Activated naive CD4-positive, alpha-beta T cell treated with anti-CD3 and anti-CD28 coated beads for 36 hours (primary cell): ENCODE results near the gene ELAC1. TPM values are rescaled to one million over a fixed set of nuclear protein-coding genes. Genes with fewer than 3 reads are reported as not detected.

Source experiments
- CTCF ChIA-PET: fragments of 350-600 bp; sonication (Branson Sonifier 250); formaldehyde crosslinking; loops from one replicate; lab custom pipeline; 2021; ENCODE audit warnings: antibody characterized with exemption; lab: Charles Lee
- DNase-seq: peaks from one replicate; pipeline ENCODE4 v3.0.0-alpha.2; 2020
- H3K27ac Mint-ChIP-seq: one replicate; pipeline ENCODE4 v1.8.0; 2021; ENCODE audit warnings: mild to moderate bottlenecking, mixed read lengths
- H3K27me3 Mint-ChIP-seq: one replicate; pipeline ENCODE4 v1.8.0; 2021; ENCODE audit warnings: low read depth, mixed read lengths
- H3K36me3 Mint-ChIP-seq: one replicate; pipeline ENCODE4 v1.8.0; 2021; ENCODE audit warnings: low read depth, mixed read lengths
- H3K4me1 Mint-ChIP-seq: one replicate; pipeline ENCODE4 v1.8.0; 2021; ENCODE audit warnings: low read depth, mixed read lengths
- H3K4me3 Mint-ChIP-seq: one replicate; pipeline ENCODE4 v1.8.0; 2021; ENCODE audit warnings: mild to moderate bottlenecking, moderate library complexity, mixed read lengths
- H3K9me3 Mint-ChIP-seq: one replicate; pipeline ENCODE4 v1.8.0; 2021; ENCODE audit warnings: mixed read lengths
- intact Hi-C: fragments of 100-400 bp; cut with micrococcal nuclease; formaldehyde crosslinking; loops from one replicate; pipeline ENCODE4 v1.15.1; 2023
- total RNA-seq, 2 experiments: library from RNA; stranded (reverse); gene quantifications; one replicate each; pipeline ENCODE4 v1.2.3, GENCODE V29; 2021

ELAC1 gene
- total RNA-seq, 2 experiments from 2014 or later, result 2.7 to 4.0 TPM

DNA sequence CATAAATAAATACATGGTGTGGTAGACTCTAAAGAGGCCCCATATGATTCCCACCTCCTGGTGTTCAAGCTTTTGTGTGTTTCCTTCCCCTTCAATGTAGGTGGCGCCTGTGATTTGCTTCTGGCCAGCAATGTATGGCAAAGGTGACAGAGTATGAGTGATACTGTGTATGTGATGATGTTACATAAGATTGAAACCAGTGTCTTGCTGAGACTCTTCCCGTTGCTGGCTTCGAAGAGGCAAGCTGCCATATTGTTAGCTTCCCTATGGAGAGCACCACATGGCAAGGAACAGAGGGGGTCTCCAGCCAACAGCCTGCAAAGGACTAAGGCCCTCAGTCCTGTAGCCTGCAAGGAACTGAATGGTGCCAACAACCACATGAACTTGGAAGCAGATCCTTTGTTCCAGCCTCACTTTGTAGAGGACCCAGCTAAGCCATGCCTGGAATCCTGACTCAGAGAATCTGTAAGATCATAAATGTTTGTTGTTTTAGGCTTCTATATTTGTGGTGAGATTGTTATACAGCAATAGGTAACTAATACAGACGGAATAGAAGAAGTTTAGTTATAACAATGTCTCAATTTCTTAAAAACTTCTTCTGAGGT lies 60.5 kb downstream of the ELAC1 start:
- CTCF ChIA-PET, result interaction anchor here (1.0 to 5.1 kb wide), 3 partner anchors 8 to 61 kb away, joined by 3 to 26 read pairs (median 3); no protein-coding TSS in a partner anchor
- intact Hi-C loops, result no loop called here
- peak; percentile 52 for DNase-seq

DNA sequence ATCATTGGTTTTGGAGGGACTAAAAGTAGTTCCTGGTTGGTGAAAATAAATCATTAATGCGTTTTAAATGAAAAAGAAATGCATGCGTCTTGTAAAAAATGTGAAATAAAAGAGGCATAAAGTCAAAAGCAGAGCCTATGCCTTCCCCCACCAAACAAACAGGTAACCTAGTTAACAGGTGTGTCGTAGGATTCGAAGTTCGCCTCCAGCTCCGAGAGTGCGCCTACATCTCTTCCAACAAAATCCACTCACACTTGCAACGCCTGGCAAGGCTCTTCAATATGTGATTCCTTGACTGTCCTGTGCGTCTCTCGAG lies 61.5 kb downstream of the ELAC1 start:
- no peak for DNase-seq
- peak overlapping the region; percentile 97 for H3K27ac Mint-ChIP-seq
- H3K27me3 Mint-ChIP-seq, result no peaks in the 10 kb centered on the region
- intact Hi-C loops, result no loop called here
- no peaks in the 10 kb centered on the region for H3K9me3 Mint-ChIP-seq
- H3K4me1 Mint-ChIP-seq, result peaks cover 40% of the 10 kb centered on the region
- H3K36me3 Mint-ChIP-seq, result peaks cover 11% of the 10 kb centered on the region
- peak overlapping the region; percentile 96 for H3K4me3 Mint-ChIP-seq
- CTCF ChIA-PET, result interaction anchor here (0.6 to 5.1 kb wide), 6 partner anchors 8 to 210 kb away, joined by 3 to 26 read pairs (median 4); partner anchors contain the start of gene MRO

More for the DNA sequence above, 60.5 kb downstream of the ELAC1 start:
- Mint-ChIP-seq H3K4me1 (peaks cover 30% of the 10 kb centered on the region), H3K9me3 (peaks cover 4% of the 10 kb centered on the region), H3K36me3 (peaks cover 11% of the 10 kb centered on the region), H3K4me3 (peak overlapping the region; percentile 45), H3K27me3 (no peaks in the 10 kb centered on the region), H3K27ac (no peak overlapping the region)

DNA sequence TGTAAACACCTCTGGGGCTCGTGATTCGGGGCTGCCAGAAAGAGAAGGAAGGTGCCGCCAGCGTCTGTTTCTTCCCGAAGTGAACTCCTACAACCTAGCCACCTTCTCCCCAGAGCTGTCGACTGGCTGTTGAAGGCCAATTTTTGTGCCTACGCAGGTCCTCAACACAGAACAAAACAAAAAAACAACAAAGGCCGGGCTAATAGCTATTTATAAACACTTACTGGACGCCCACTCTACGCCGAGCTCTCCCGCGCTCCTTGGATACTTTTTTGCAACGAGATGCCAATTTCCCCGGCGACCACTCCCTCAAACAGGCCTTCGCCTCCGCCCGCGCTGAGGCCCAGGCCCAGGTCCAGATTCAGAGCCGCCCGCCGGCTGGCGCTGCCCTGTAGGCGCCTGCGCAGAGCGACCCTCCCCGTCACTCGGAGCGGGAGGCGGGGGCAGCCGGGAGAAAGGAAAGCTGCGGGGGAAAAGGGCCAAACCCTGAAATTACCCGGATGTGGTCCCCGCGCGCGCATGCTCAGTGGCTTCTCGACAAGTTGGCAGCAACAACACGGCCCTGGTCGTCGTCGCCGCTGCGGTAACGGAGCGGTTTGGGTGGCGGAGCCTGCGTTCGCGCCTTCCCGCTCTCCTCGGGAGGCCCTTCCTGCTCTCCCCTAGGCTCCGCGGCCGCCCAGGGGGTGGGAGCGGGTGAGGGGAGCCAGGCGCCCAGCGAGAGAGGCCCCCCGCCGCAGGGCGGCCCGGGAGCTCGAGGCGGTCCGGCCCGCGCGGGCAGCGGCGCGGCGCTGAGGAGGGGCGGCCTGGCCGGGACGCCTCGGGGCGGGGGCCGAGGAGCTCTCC lies 62.1 kb downstream of the ELAC1 start, which contains the start of gene SMAD4:
SMAD4 (plus strand) TSS at position 520 of the 843 bp plus-strand sequence. CDS start 16,834 bp downstream, outside the sequence.
- CTCF ChIA-PET, result interaction anchor here (0.6 to 5.1 kb wide), 6 partner anchors 8 to 210 kb away, joined by 3 to 26 read pairs (median 4); partner anchors contain the start of genes ELAC1 and MRO
- intact Hi-C loops, result loop anchor here (1.0 kb wide), 8 partner anchors 21 to 167 kb away; partner anchors contain the start of genes ME2 and MEX3C
- Mint-ChIP-seq H3K4me3 (peak within 1 kb of the TSS; percentile 98), H3K27me3 (no peaks in the 10 kb centered on the region), H3K27ac (peak within 1 kb of the TSS; percentile 97), H3K9me3 (no peaks in the 10 kb centered on the region), H3K4me1 (peaks cover 45% of the 10 kb centered on the region), H3K36me3 (peaks cover 16% of the 10 kb centered on the region)
- peak; percentile 98 for DNase-seq

DNA sequence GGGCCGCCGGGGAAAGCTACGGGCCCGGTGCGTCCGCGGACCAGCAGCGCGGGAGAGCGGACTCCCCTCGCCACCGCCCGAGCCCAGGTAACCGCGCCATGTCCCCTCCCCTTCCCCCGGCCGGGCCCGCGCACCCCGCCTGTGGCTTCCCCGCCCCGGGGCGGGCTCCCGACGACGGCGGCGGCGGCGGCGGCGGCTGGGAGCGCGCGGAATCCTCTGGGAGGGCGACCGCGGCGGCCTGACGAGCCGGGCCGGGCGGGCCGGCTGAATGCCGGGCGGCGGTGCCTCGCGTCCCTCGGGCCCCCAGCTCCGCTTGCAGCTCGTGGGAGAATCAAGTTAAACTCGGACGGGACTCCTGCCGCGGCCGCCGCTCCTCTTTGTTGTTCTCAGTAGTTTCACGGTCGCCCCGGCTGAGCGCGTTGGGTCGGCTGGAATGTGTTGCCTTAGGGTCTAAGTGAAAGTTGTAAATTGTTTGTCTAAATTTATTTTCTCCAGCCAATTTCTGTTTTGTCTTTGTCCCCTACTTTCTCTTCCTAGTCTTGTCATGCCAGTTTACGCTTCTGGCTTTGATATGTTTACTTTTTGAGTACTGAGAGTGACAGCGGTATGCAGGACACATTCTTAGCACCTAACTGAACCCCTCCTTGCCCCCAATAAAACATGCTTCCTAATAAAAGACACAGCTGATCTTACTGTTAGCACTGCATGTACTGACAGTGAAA lies 62.9 kb downstream of the ELAC1 start:
- CTCF ChIA-PET, result interaction anchor here (1.2 to 5.1 kb wide), 4 partner anchors 21 to 211 kb away, joined by 3 to 26 read pairs (median 4); partner anchors contain the start of genes ELAC1 and MRO
- intact Hi-C loops, result loop anchor here (1.0 kb wide), 9 partner anchors 9 to 167 kb away; partner anchors contain the start of genes ME2 and MEX3C
- peaks cover 20% of the 10 kb centered on the region for H3K36me3 Mint-ChIP-seq

DNA sequence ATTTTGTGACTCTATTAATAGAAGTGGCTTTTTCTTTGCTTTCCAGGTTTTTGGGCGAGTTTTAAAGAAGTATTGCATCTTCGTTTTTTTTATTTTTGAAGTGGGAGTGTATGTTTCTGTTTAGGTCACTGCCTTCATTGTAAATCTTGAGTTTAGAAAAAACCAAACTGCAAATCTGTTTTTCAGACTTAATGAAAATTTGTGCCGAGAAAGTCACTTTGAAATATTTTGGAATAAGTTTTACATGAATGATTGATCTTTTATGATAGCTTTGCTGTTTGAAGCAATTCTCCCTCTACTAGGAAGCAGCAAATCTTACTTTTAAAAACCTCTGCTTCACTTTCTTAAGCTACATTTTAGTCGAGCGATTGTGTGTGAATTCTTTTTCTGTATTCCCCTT lies 64.4 kb downstream of the ELAC1 start:
- Mint-ChIP-seq H3K4me3 (peak overlapping the region; percentile 98), H3K27ac (peak overlapping the region; percentile 3), H3K36me3 (peaks cover 20% of the 10 kb centered on the region), H3K9me3 (no peaks in the 10 kb centered on the region), H3K4me1 (peaks cover 65% of the 10 kb centered on the region), H3K27me3 (no peaks in the 10 kb centered on the region)
- intact Hi-C loops, result no loop called here
- CTCF ChIA-PET, result interaction anchor here (0.7 to 5.1 kb wide), 3 partner anchors 19 to 70 kb away, joined by 3 to 26 read pairs (median 3); no protein-coding TSS in a partner anchor
- no peak for DNase-seq

More for the DNA sequence above, 62.9 kb downstream of the ELAC1 start:
- H3K9me3 Mint-ChIP-seq, result no peaks in the 10 kb centered on the region
- peaks cover 52% of the 10 kb centered on the region for H3K4me1 Mint-ChIP-seq
- no peaks in the 10 kb centered on the region for H3K27me3 Mint-ChIP-seq
- peak overlapping the region; percentile 98 for H3K4me3 Mint-ChIP-seq
- peak overlapping the region; percentile 92 for H3K27ac Mint-ChIP-seq
- DNase-seq, result peak; percentile 71

DNA sequence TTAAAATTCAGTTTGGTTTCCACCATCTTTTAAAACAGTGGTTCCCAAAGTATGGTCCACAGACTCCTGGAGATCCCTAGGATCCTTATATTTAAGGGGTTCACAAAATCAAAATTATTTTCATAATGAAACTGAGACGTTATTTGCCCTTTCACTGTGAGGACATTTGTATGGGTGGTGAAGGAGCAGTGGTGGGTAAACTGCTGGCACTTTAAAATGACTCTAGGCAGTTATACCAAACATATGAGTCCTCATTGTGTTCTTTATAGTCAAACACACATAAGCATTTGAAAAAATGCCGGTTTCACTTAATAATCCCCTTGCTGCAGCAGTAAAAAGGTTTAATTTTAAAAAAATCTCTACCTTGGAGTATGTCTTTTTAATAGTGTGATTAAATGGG lies 69.4 kb downstream of the ELAC1 start:
- Mint-ChIP-seq H3K27ac (peak overlapping the region; percentile 19), H3K9me3 (no peaks in the 10 kb centered on the region), H3K36me3 (peaks cover 15% of the 10 kb centered on the region)

More for the DNA sequence above, 69.4 kb downstream of the ELAC1 start:
- intact Hi-C loops, result no loop called here
- no peak overlapping the region for H3K4me3 Mint-ChIP-seq
- peaks cover 89% of the 10 kb centered on the region for H3K4me1 Mint-ChIP-seq
- CTCF ChIA-PET, result interaction anchor here (0.6 to 2.4 kb wide), 3 partner anchors 14 to 217 kb away, joined by 3 to 11 read pairs (median 5); no protein-coding TSS in a partner anchor
- DNase-seq, result no peak
- no peaks in the 10 kb centered on the region for H3K27me3 Mint-ChIP-seq

Other genes starting within 250 kb of the ELAC1 start
- not detected for gene MRO, start 148.0 kb upstream of the ELAC1 start, total RNA-seq
- 100 to 1,000 TPM; 137 to 146 TPM for gene ME2, start 88.9 kb upstream of the ELAC1 start, total RNA-seq
- gene SMAD4, start 62.2 kb downstream of the ELAC1 start, total RNA-seq, result 10 to 100 TPM; 72.0 to 75.1 TPM
- gene MEX3C, start 229.6 kb downstream of the ELAC1 start, total RNA-seq, result 10 to 100 TPM; 50.9 to 52.4 TPM